Measurements from ENCODE around the gene RRP7A. TPM values are rescaled to one million over a fixed set of nuclear protein-coding genes. Genes with fewer than 3 reads are reported as not detected.
A peak's percentile ranks its signal among the peaks of the same experiment; 100 is the strongest.
"Not testable (repeated sequence)": the region's sequence is repeated elsewhere in the genome, so short reads cannot be mapped to it uniquely, and the experiment has no call there.

Gene RRP7A
- polyA plus RNA-seq, 4 donors: 27.3 to 36.4 (median 31.6) TPM

DNA sequence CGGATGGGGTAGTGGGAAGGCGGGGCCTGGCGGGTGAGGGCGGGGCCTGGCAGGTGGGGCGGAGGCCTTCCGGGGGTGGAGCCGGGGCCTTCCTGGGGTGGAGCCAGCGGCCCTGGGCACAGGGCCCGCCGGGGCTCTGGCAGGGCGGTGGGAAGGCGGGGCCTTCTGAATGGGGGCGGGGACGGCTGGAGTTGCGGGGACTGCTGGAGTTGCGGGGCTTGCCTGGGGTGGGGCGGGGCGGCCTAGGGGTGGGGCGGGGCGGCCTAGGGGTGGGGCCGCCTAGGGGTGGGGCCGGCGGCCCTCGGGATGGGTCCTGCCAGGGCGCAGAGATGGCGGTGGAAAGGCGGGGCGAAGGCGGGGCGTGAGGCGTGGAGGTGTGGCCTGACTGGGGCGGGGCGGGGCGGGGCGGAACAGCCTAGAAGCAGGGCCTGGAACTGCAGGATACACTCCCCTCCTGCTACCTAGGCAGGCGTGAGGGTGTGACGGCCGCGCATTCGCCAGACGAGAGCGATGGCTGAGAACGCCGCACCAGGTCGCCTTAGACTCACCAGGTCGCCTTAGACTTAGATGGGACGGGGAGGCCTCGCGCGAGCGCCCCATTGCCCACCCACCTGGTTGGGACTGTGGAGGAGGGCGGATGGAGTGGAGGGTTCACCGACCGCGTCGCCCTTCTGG, 19.3 kb downstream of the RRP7A start:
- peak; percentile 36 to 63 (median 50) for DNase-seq (ENCODE audit: low read depth in 4 of 4, low spot score in 3 of 4)

DNA sequence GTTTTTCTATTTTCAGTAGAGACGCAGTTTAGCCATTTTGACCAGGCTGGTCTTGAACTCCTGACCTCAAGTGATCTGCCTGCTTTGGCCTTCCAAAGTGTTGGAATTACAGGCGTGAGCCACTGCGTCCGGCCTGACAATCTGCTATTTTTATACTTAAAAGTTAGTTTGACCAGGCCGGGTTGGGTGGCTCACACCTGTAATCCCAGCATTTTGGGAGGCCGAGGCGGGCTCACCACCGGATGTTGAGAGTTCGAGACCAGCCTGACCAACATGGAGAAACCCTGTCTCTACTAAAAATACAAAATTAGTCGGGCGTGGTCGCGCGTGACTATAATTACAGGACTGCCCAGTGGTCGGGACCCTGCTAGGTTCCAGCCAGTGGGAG, 19.8 kb downstream of the RRP7A start:
- not testable (repeated sequence) for DNase-seq (ENCODE audit: low read depth in 4 of 4, low spot score in 3 of 4)

DNA sequence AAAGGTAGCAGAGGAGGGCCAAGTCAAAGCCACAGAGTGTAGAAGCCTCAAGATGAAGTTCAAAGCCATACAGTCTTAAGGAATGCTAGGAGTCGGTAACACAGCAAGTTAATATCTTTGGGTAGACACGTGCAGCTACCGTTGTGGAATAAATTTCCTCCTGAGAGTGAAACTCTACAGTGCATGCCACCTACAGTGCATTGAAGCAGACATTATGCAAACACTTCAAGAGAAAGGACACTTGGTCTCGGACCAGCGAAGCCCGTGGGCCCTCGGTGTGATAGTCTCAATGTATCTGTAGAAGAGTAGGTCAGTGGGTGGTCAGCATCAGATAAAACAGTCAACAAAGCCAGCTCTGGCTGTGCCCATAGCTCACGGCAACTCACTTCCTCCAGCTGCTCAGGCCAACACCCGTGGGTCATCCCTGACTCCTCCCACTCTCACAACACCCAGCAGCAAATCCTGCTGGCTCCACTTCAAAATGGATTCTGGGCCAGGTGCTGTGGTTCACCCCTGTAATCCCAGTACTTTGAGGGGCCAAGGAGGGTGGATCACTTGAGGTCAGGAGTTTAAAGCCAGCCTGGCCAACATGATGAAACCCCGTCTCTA, 24.0 kb downstream of the RRP7A start:
- not testable (repeated sequence) for DNase-seq (ENCODE audit: low read depth in 4 of 4, low spot score in 3 of 4)

DNA sequence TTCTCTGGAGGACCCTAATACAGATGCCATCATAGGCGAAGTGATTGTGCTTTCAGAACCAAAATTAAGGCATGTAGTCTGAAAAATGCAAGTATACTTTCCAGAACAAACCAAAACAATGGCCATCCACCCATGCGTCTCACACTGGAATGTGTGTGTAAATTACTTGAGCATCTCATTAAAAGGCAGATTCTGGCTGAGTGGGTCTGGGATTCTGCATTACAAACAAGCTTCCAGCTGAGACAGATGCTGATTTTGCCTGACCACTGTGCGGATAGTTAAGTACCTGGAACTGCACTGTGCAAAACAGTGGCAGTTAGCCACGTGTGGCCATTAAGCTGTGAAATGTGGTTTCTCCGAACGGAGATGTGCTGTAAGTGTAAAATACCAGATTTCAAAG, 26.2 kb downstream of the RRP7A start:
- DNase-seq (ENCODE audit: low read depth in 4 of 4, low spot score in 3 of 4): no peak

DNA sequence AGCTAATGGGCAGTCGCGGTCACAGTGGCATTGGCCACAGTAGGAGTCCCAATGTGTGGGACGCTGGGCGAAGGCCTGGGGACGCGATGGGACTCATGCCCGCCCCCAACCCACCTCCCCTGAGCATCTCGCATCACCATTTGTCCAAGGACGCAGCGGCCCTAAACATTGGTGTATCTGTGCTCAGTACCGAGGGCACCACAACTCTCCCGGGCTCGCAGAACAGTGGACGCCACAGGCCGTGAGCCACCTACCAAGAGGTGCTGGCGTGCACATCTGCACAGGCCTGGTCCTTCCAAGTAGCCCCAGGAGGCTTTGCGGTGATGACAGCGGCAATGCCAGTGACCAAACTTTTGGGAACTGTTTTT, 27.3 kb downstream of the RRP7A start:
- no peak for DNase-seq (ENCODE audit: low read depth in 4 of 4, low spot score in 3 of 4)

DNA sequence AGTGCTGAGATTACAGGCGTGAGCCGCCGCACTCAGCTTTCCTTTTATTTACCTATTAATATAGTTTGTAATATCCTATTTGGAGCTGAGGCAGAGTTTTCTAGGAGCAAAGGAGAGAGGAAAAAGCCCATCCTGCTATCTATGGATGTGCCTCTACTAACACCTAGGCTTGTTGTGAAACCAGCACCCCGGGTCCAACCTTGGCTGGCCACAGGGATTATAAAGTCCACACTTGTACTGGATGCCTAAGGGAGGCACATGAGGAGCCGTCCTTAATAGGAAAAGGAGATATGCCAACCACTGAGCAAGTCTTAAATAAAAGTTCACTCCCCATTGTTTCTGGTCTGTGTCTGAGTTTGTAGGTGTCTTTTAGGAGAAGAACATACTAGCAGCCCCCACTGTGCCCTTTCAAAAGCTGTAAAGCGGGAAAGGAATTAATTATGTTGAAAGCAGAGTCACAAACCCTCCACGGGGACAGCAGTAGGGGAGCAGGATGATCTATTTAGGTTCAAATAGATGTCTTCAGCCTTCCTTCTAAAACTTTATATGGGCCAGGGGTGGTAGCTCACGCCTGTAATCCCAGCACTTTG, 29.3 kb downstream of the RRP7A start:
- no peak for DNase-seq (ENCODE audit: low read depth in 4 of 4, low spot score in 3 of 4)

DNA sequence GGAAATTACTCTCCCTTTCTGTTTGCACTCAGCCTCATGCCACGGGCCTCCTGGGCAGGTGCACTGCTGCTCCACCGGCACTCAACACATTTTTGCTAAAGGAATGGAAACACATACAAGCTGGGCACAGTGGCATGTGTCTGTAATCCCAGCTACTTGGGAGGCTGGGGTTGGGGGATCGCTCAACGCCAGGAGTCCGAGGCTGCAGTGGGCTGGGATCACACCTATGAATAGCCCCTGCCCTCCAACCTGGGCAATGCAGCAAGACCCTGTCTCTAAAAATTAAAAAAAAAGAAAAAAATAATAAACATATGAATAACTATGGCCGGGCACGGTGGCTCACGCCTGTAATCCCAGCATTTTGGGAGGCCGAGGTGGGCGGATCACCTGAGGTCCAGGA, 30.6 kb downstream of the RRP7A start:
- no peak for DNase-seq (ENCODE audit: low read depth in 4 of 4, low spot score in 3 of 4)

DNA sequence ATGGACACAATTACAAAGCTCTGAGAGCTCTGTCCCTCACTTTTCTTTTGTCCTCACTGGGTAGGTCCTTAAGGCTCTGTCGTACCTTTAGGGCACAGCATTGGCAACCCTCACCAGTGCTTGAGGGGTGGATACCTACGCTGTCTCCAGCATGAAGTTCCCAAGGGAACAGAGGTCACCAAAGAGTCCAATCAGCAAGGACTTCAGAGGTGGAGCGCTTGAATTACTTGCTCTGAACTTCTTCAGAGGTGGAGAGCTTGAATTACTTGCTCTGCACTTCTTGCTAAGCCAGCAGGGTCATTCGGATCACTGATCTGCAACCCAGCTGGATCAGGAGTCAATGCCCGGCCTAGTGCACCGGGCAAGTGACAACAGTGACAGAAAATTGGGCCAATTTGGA, 35.1 kb downstream of the RRP7A start:
- DNase-seq (ENCODE audit: low read depth in 4 of 4, low spot score in 3 of 4): no peak

DNA sequence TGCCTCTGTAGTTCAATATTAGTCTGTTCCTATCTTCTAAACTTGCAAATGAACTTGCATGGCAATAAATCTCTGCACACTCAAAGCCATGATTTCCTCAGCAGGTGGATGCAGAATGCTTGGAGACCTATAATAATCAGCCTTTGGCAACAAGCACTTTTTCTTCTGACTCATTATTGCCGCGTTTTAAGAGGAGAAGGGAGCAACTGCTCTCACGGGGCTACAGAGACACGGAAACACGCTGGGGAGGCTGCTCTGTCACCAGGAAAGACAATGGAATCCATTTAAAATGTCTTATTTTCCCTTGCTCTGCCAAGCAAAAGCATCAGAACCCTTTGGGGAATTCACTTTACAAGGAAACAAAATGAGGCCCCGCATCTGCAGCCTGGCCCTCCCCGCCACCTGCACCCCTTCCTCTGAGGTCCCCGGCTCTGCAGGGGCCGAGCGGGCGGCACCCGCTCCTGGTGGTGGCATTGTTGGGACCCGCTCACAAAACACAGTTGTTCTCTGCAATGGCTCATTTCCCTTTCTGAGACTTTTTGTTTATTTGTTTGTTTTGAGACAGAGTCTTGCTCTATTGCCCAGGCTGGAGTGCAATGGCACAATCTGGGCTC, 35.9 kb downstream of the RRP7A start:
- DNase-seq (ENCODE audit: low read depth in 4 of 4, low spot score in 3 of 4): not testable (repeated sequence)

DNA sequence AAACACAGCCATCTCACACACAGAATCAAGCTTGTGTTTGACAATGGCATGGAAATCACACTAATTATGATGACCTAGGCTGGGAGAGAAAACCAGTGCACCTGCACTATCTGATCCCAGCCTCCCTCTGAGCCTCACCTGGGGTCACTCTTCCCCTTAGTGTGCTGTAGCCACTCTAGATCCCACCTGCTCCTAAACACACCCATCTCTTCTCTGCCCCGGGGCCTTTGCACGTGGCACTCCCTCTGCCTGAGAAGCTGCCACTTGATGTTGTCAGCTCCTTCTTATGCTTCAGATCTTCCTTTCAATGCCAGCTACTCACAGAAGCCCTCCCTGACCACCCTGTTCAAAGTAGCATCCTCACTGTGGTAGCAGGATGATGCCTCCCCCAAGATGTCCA, 44.5 kb downstream of the RRP7A start:
- no peak for DNase-seq (ENCODE audit: low read depth in 4 of 4, low spot score in 3 of 4)

DNA sequence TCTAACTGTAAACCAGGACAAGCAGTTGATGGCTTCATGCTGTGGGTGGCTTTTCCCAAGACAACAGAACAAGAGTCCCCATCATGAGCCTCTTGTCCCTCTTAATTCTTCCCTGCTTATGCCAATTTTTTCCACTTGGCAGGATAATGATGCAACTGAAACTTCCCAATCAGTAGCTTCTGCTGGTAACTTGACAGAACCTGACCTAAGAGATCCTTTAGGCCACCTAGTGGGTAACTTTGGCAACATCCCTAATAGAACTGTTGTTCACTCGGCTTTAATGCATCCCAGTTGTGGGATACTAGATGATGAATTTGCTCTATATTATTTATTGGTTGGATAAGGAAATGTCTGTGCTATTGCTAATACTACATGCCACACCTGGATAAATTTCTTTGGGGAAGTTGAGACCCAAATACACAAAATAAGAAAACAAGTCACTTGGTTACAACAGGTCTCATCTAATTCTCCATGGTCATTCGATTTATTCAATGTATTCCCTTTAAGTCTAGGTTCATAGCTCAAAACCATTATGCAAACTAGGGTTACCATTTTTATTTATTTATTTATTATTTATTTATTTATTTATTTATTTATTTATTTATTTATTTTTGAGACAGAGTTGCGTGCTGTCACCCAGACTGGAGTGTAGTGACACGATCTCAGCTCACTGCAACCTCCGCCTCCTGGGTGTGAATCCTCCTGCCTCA, 46.0 kb downstream of the RRP7A start:
- peak in 2 of 4 donors; percentile 32 to 35 for DNase-seq (ENCODE audit: low read depth in 4 of 4, low spot score in 3 of 4)

DNA sequence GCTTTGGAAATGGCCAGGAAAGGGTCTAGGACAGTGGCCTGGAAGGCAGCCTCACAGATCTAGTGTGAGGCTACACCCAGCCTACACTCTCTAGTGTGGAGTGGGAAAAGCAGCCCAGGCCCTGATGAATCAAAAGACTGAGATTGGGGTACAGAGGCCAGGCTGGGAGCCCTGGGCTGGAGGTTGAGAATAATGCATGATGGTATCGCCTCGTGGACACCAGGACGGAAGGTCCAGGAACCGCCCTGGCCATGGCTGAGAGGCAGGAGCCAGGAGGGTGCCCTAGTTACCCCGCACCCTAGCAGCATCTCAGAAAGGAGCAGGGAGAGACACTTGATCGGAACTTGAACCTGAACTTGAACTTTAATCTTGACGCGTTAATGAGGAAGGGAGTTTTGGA, 46.9 kb downstream of the RRP7A start:
- DNase-seq (ENCODE audit: low read depth in 4 of 4, low spot score in 3 of 4): no peak

DNA sequence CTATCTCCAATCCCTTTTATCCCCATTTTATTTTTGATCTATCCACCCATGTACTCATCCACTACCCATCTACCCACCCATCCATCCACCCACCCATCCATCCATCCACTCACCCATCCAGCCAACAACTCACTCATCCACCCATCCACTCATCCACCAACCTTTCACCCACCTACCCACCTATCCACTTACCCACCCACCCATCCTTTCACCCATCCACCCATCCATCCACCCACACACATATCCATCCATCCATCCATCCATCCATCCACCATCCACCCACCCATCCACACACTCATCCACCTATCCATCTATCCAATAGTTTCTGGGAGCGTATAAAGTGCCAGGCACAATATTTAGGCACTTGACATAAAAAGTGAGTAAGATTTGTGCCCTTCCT, 48.2 kb downstream of the RRP7A start:
- no peak for DNase-seq (ENCODE audit: low read depth in 4 of 4, low spot score in 3 of 4)

DNA sequence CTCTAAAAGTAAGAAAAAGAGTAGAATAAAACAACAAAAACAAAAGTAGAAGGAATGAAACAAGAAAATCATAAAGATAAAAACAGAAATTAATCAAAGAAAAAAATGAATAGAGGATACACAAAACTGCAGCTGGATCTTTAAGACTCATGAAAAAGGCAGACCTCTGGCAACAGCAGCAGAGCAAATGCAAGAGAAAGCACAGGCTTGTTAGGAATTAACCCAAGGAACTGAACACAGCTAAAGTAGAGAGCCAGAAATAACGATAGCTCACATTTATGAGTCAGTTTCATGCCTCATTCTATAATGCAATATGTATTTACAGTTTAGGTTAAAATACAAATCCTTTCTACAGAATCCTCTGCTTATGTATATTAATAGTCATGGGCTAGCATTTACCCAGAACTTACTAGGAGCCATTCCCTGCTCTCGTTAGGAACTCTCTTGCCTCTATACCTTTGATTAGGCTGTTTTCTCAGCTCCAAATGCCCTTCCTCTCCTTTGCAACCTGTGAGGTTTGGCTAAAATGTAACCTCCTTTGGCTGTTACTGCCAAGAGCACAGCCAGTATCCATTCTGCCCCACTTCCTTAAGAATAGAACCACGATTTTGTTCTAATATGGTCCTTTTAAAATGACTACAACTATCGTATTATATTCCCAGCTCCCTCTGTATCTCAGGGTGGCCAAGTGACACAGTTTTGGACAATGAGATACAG, 49.1 kb downstream of the RRP7A start:
- DNase-seq (ENCODE audit: low read depth in 4 of 4, low spot score in 3 of 4): no peak

DNA sequence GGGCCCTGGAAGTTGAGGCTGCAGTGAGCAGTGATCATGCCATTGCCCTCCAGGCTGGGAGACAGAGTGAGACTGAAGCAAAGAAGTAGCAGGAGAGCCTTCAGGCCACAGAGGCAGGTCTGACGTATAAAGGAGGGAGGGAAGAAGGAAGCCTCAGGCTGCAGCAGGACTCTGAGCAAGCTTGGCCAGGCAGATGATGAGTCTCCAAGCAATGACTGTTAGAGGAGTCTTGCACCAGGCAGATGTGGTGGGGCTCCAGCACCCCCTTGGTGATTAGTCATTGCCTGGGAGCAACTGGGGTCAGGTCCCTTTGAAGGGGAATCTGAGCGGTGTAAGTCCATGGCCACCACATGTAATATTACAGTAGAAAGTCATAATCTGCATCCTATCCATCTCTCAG, 50.8 kb downstream of the RRP7A start:
- DNase-seq (ENCODE audit: low read depth in 4 of 4, low spot score in 3 of 4): no peak

DNA sequence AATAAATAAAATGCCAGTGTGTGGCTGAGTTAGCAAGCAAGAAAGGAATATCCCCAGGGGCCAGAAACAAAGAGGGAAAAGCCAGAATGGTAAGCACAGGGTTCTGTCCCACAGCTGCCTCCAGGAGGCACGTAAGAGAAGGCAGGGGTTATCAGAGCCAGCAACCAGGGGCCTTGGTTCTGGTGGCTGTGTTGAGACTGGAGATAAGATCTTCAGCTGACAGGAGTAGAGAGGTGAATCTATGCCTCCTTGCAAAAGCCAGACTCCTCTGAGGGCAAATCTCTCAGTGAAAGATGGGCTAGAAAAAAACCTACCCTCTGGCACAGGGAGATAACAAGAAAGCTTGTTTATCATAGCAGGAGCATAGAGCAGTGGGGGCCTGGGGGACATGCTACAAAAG, 57.6 kb downstream of the RRP7A start:
- no peak for DNase-seq (ENCODE audit: low read depth in 4 of 4, low spot score in 3 of 4)

DNA sequence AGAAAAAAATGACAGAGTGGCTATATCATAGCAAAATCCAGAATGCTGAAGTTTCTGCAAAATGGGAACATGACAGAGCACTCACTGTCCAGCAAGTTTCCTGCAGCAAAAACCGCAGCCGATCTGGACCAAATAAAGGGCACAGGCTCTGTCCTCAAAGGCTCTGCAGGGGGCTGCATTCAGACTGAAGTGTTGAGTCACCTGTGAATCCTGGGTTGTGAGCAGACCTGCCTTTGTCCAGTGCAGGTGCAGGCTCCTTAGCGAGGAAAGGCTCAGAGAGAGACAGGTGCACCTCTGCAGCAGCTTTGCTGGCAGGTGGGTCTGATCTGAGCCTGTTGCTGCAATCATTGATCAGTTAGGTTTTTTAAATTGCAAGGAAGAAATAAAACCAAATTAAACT, 58.1 kb downstream of the RRP7A start:
- DNase-seq (ENCODE audit: low read depth in 4 of 4, low spot score in 3 of 4): no peak

Measured in right renal pelvis (tissue), 4 donors.